ENCODE results near the gene ZNF438.

- TF ChIP-seq CTCF (IDR thresholded peaks at IDR 0.05) = no peak
- no peak for TF ChIP-seq POLR2A (IDR thresholded peaks at IDR 0.05)
Measured at GRCh38 chr10:31069411-31069810, 37.7 kb upstream of the ZNF438 start.

Measured in lower leg skin (tissue), 3 donors.